ENCODE results near the gene GRK5.
"Not testable (repeated sequence)": the region's sequence is repeated elsewhere in the genome, so short reads cannot be mapped to it uniquely, and the experiment has no call there.

GRK5 gene

GRCh38 chr10:119428789-119429188, 221.4 kb downstream of the GRK5 start:
- no peak for TF ChIP-seq CTCF (IDR thresholded peaks at IDR 0.05; ENCODE audit: unreplicated experiment in 3 of 3)
- no peaks in the 10 kb centered on the region for H3K27me3 Mint-ChIP-seq (ENCODE audit: low read depth)
- H3K4me1 Mint-ChIP-seq, result peaks cover 4% of the 10 kb centered on the region
- no peak overlapping the region for H3K4me3 Mint-ChIP-seq
- H3K27ac Mint-ChIP-seq, result no peak overlapping the region
- H3K9me3 Mint-ChIP-seq, result peaks cover 4% of the 10 kb centered on the region
- H3K36me3 Mint-ChIP-seq (ENCODE audit: low read depth), result peaks cover 25% of the 10 kb centered on the region

- no peak overlapping the region for H3K27ac Mint-ChIP-seq
- H3K27me3 Mint-ChIP-seq (ENCODE audit: low read depth), result no peaks in the 10 kb centered on the region
- peaks cover 35% of the 10 kb centered on the region for H3K36me3 Mint-ChIP-seq (ENCODE audit: low read depth)
- H3K9me3 Mint-ChIP-seq, result peaks cover 9% of the 10 kb centered on the region
- no peak for TF ChIP-seq CTCF (IDR thresholded peaks at IDR 0.05; ENCODE audit: unreplicated experiment in 3 of 3)
- no peak overlapping the region for H3K4me3 Mint-ChIP-seq
- peaks cover 4% of the 10 kb centered on the region for H3K4me1 Mint-ChIP-seq
Measured at GRCh38 chr10:119429771-119430170, 222.4 kb downstream of the GRK5 start.

- no peak for TF ChIP-seq CTCF (IDR thresholded peaks at IDR 0.05; ENCODE audit: unreplicated experiment in 3 of 3)
- no peak overlapping the region for H3K4me3 Mint-ChIP-seq
- H3K27ac Mint-ChIP-seq, result no peak overlapping the region
- H3K4me1 Mint-ChIP-seq, result no peaks in the 10 kb centered on the region
- H3K27me3 Mint-ChIP-seq (ENCODE audit: low read depth), result no peaks in the 10 kb centered on the region
- peaks cover 49% of the 10 kb centered on the region for H3K36me3 Mint-ChIP-seq (ENCODE audit: low read depth)
- H3K9me3 Mint-ChIP-seq, result peaks cover 16% of the 10 kb centered on the region
Measured at GRCh38 chr10:119431034-119431772, 223.8 kb downstream of the GRK5 start.

GRCh38 chr10:119431773-119432135, 224.4 kb downstream of the GRK5 start:
- H3K36me3 Mint-ChIP-seq (ENCODE audit: low read depth), result peaks cover 54% of the 10 kb centered on the region
- H3K27me3 Mint-ChIP-seq (ENCODE audit: low read depth), result no peaks in the 10 kb centered on the region
- peaks cover 16% of the 10 kb centered on the region for H3K9me3 Mint-ChIP-seq
- H3K27ac Mint-ChIP-seq, result no peak overlapping the region
- H3K4me3 Mint-ChIP-seq, result no peak overlapping the region
- no peaks in the 10 kb centered on the region for H3K4me1 Mint-ChIP-seq
- no peak for TF ChIP-seq CTCF (IDR thresholded peaks at IDR 0.05; ENCODE audit: unreplicated experiment in 3 of 3)

- not testable (repeated sequence) for H3K4me3 Mint-ChIP-seq; H3K4me1 Mint-ChIP-seq; H3K27me3 Mint-ChIP-seq (ENCODE audit: low read depth); H3K27ac Mint-ChIP-seq
- peaks cover 16% of the 10 kb centered on the region for H3K9me3 Mint-ChIP-seq
- peaks cover 72% of the 10 kb centered on the region for H3K36me3 Mint-ChIP-seq (ENCODE audit: low read depth)
Measured at GRCh38 chr10:119434942-119435341, 227.6 kb downstream of the GRK5 start.

GRCh38 chr10:119438717-119439116, 231.3 kb downstream of the GRK5 start:
- Mint-ChIP-seq H3K4me1 (peaks cover 18% of the 10 kb centered on the region), H3K27me3 (ENCODE audit: low read depth) (peaks cover 10% of the 10 kb centered on the region), H3K9me3 (peaks cover 13% of the 10 kb centered on the region), H3K36me3 (ENCODE audit: low read depth) (peaks cover 64% of the 10 kb centered on the region), H3K27ac (no peak overlapping the region), H3K4me3 (no peak overlapping the region)
- TF ChIP-seq CTCF (IDR thresholded peaks at IDR 0.05; ENCODE audit: unreplicated experiment in 3 of 3), result no peak
